ENCODE results near the gene RAB31.
"Not testable (repeated sequence)": the region's sequence is repeated elsewhere in the genome, so short reads cannot be mapped to it uniquely, and the experiment has no call there.

RAB31 gene

GRCh38 chr18:9898792-9899549 is 190.9 kb downstream of the RAB31 start:
- DNase-seq: no peak

DNA sequence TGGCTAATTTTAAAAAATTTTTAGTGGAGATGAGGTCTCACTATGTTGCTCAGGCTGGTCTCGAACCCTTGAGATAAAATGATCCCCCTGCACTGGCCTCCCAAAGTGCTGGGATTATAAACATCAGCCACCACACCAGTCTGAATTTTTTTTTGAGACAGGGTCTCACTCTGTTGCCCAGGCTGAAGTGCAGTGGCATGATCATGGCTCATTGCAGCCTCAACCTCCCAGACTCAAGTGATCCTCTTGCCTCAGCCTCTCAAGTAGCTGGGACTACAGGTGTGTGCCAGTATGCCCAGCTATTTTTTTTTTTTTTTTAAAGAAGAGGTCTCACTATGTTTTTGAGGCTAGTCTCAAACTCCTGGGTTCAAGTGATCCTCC is 191.4 kb downstream of the RAB31 start:
- not testable (repeated sequence) for DNase-seq

DNA sequence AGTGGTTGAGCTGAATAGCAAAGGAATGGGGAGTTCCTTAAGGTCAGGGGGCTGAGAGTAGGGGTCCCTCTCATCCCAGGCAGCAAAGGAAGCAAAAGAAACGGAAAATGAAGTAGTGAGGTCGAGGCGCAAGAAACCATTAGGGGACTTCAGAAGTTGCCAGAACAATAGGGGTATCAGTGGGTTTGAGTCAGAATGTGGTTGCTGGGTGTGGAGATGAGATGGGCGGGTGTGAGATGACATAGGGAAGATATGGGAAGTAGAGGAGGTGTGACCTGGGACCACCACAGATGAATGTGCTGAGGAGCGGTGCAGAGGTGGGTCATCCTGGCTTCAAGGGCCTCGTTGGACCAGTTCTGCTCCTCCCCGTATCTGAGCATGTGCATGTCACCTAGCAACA is 192.6 kb downstream of the RAB31 start:
- DNase-seq: no peak

DNA sequence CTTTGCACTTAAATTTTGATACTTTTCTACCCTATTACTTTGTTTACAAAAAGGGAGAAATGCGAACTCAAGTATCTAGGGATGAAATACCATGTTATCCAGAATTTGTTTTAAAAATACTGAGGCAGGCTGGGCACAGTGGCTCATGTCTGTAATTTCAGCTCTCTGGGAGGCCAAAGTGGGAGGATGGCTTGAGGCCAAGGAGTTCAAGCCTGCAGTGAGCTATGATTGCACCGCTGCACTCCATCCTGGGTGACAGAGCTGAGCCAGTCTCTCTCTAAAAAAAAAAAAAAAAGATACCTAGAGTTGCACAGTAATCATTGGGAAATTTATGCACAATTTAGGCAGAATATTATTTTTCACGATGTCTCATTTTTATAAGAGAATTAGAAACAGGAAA is 193.3 kb downstream of the RAB31 start:
- DNase-seq: no peak

- not testable (repeated sequence) for DNase-seq
Observed at GRCh38 chr18:9902264-9902663, 194.2 kb downstream of the RAB31 start.

DNA sequence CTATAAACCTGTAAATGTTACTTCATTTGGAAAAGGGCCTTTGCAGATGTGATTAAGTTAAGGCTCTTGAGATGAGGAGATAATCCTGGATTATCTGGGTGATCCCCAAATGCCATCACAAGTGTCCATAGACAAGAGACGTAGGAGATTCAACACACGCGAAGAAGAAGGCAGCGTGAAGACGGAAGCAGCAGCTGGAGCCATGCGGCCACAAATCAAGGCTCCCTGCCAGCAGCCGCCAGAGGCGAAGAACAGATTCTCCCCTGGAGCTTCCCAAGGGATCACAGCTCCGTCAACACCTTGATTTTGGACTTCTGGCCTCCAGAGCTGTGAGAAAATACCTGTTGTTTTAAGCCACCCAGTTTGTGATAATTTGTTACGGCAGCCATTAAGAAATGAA is 194.7 kb downstream of the RAB31 start:
- no peak for DNase-seq

DNA sequence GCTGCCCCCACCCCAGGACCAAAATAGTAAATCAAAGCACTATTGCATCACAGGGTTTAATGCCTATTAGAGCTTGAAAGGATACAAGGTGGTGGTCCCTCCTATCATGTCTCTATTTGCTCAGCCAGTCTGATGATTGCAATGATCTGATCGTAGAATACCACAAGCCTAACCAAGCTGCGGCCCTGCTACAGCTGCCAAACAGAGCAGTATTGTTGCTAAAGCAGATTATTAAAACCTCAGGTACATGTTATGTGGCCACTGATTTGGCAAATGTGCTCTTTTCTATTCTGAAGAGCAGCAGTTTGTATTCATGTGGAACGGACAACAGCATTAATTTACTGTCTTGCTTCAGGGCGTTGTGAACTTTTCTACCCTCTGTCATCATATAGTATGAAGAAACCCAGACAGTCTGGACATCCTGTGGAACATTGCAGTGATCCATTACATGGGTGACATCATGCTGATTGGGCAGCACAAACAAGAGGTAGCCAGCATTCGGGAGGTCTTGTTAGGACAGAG is 197.4 kb downstream of the RAB31 start:
- DNase-seq: no peak

GRCh38 chr18:9906481-9906880 is 198.4 kb downstream of the RAB31 start:
- no peak for DNase-seq

DNA sequence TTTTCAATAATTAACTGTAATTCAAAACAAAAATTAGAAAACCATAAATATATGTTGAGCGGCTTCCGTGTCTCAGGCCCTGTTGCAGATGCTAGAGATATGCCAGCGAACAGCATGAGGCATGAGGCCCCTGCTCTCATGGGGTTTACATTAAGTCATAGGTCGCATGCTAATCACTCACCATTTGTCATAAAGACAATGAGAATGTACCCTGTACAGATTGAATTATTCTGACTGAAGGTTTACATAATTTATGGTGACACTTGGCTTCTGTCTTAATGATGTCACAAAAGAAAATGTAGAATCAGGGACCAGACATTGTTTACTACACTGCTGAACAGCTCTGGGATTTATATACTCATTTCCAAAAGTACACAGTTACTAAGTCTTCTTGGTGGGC is 199.8 kb downstream of the RAB31 start:
- no peak for DNase-seq

DNA sequence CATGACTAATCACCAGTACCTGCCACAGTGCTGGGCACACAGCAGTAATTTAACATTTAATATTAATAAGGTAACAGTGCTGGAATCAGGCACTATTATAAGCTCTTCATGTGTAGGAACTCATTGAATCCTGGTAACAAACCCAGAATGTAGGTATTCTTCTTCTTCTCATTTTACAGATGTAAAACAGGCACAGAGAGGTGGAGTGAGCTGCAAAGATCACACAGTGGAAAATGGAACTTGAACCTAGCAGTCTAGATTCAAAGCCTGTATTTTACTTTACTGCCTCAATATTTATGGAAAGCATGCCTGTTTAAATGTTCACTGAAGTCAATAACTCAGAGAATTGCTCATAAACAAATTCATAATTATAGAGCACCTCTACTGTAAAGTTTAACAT is 202.0 kb downstream of the RAB31 start:
- DNase-seq: no peak

GRCh38 chr18:9910661-9911060 is 202.6 kb downstream of the RAB31 start:
- DNase-seq: no peak

DNA sequence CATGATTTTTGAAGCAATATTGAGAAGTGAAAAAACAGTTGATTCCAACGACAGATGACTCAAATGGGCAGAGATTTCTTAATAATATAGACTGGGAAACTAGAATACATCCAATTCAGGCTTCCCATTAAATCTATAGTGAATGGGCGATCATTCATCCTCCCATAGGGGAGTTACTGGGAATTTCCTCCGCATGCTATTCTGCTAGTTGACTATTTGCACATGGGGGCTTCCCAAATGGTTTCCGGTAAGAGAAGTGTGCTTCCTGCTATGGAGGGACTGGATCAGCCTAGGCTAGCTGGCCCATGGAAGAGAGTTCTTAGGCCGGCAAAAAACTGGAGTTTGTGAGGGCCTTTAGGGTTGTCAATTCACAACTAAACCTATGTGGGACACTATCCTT is 203.1 kb downstream of the RAB31 start:
- no peak for DNase-seq
